Measurements from ENCODE around the gene AXDND1. TPM values are rescaled to one million over a fixed set of nuclear protein-coding genes. Genes with fewer than 3 reads are reported as not detected.

AXDND1 gene, protein sequence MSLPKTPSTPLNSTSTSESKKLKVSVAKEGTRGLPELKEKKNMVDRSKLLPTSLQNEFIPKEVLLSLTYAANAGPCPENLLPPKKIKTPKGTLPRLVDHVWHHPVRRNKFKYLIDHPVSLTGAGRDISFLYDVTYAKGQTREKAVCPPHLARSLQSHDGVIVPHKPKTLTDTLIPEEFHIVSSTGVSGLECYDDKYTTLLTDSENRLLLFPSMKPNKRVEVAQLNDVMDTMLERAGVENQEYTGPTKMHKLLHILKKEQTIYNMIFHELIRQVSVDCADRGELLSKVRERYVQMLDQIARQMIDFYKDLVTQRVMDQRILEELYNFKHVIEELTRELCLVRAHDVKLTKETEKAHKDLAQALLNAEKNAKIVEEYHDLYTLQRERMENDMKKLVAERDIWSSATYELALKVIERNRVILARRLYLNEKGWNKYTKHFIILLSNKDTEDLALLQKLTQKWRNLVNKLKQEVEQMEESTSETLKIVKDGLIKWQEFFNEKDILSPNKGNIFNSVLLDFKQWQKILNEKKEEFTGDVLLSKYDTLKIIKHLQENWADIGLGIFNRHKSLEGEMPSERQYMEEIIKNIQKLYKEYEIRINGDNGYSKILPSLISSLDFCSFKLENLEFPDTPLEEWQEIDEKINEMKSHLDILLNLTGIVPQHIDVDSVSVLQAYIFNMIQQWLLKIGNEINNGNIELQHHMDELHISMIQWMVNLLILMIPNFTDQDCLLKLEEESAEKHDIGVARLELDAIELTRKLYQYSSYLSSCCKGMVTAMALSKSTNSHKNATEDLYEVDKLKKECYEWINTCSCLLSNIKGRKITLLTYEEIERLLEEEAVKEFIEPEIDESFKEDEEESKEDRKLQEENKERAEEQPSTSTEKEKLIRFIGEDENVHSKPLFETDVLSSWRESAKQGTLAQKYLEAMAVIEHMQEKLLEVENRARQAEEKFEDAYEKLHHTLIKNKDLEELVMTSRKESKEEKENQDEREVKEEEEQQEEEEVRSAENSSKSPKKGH
- total RNA-seq (2014; rRNA removed; shearing (Covaris generic)) = not detected in 2 replicates
- 0.07 TPM in 1 of 2 replicates, not detected in the other for polyA plus RNA-seq (2014; cell fraction: nucleus; rRNA removed)

DNA sequence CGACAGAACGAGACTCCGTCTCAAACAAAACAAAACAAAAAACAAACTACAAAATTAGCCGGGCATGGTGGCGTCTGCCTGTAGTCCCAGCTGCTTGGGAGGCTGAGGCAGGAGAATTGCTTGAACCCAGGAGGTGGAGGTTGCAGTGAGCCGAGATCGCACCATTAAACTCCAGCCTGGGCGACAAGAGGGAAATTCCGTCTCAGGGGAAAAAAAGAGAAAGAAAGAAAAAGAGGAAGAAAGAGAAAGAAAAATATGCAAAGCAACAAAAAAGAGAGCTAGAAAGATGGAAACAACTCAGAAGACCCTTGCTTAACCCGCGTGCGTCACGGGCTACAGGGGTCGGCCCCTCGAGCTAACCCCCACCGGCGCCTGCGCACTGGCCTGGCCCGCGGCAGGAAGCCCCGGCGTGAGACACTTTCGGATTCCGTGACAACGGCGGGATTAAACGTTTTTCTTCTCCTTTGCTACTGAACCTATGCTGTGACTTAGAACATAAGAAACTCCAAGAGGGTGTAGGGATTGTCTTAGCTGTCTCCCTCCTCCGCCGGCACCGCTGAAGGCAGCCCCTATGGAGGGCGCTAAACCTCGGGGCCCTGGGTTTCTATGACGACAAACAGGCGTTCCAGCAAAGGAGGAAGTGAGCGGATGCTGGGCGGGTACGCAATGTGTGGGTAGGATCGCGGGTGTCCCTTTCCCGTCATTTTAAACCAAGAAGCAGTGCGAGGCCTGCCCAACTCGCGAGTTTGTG lies at the start of gene AXDND1:
Gene AXDND1, plus strand, starts transcription at position 630 of the 751 bp plus-strand sequence. CDS start 539 bp downstream, outside the sequence.
- DNase-seq (ENCODE audit: extremely low read depth, low read depth) = peak; percentile 87

DNA sequence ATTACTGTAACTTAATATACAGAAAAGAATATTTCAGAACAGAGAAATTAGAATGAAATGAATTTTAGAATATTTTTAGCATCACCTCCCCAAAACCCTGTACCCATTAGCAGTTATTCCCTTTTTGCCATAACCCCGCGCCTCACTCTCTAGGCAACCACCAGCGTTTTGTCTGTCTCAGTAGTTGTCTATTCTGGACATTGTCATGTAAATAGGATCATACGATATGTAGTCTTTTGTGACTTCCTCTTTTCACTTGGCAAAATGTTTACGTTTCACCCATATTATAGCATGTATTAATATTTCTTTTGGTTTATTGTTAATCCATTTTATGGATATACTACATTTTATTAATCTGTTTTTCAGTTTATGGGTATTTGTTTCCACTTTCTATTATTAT lies 47.3 kb upstream of the AXDND1 start:
- DNase-seq (ENCODE audit: extremely low read depth, low read depth) = no peak

DNA sequence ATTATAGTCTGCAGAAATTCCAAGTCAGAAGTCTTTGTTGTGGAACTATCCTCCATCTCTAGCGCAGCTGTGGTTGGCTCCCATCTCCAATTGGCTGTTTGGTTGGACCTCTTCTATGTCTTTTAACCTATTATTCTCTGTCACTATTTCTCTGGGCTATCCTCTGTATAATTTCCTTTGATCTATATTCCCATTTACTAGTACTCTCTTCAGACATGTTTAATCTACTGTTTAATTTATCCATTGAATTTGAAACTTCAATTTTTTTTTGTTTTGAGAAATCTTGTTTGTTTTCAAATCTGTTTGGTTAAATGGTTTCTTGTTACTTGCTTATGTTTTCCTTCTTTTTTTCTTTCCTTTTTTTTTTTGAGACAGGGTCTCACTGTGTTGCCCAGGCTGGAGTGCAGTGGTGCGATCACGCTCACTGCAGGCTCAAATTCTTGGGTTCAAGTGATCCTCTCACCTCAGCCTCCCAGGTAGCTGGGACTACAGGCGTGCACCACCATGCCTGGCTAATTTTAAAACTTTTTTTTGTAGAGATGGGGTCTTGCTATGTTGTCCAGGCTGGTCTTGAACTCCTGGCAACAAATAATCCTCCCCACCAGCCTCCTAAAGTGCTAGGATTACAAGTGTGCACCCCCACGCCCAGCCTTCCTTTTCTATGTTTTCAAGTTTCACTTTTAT lies 44.1 kb upstream of the AXDND1 start:
- DNase-seq (ENCODE audit: extremely low read depth, low read depth) = no peak

DNA sequence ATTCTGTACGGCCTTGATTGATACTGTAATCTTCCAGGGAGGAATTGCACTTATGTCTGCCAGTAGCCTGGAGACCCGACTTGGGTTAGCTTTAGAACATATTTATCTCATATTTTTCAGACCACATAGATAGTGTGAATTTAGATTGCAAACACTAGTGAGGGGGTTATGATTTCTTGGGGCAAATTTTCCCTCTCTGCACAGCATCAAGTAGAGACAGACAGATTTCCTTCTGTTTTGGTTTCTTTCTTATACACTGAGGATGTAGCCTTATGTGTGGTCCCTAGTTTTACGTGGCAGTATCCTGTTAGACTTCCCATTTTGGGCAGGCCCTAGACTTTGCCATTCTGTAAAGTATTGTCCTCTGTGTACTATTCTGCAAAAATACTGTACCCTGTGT lies 43.2 kb upstream of the AXDND1 start:
- no peak for DNase-seq (ENCODE audit: extremely low read depth, low read depth)

DNA sequence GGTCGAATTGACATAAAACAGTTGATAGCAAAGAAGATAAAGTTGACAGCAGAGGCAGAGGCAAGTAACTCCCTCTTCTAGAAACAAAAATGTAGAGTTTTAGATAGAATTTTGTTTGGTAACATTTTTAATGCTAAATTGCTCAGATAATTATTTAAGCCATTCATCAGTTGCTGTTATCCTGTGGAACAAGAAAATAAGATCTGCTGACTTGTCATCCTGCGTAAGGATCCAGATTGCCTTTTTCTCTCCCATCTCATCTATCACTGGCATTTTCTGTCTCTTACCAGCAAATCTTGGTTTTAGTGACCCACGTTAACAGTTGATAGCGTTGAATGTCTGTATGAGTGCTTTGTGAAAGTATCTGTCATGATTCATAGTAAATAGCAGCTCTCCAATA lies 42.3 kb upstream of the AXDND1 start:
- DNase-seq (ENCODE audit: extremely low read depth, low read depth) = no peak

DNA sequence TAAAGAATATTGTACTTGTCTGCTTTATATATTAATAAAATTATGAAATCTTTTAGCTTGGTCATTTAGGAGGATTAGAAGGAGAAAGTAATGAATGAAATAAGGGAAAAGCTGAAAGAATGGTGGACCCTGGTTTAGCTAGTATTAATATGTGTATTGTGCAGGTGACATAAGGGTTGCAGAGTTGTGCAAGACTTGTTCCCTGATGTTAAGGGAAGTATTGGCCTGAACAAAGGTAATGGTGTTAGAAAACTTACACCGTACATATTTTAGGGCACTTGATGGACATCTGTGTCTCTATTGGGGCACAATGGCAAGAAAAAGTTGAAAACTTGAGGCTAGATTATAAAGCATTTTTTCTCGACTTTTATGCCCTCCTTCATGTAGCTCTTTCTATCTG lies 39.9 kb upstream of the AXDND1 start:
- no peak for DNase-seq (ENCODE audit: extremely low read depth, low read depth)

DNA sequence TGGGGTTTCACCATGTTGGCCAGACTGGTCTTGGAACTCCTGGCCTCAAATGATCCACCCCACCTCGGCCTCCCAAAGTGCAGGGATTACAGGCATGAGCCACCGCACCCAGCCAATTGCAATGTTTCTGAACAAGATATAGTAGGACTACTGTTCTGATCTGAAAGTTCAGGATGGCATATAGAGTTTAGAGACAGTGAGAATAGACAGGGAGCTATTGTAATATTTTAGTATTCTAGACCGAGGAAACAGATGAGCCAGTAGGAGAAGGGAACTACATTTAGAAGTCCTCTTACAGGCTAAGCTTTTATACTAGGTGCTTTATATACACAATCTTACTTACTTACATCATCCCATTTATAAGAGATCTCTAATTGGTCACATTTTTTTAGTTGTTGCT lies 39.0 kb upstream of the AXDND1 start:
- no peak for DNase-seq (ENCODE audit: extremely low read depth, low read depth)

DNA sequence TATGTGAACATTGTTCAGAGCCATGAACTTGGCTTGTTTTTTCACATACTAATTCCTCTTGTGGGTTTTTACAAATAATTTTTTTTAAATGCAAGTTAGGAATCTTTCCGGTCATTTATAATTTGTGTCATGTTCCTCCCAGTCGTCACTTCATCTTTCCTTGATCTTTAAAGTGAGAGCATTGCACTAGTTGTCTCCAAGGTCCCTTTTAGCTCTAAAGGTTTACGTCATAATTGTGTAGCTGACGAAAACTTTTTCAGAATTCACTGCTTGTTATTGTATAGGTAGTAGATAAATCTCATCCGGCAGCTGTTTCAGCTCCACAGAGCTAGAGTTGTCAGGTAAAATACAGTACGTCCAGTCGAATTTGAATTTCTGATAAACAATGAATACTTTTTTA lies 38.6 kb upstream of the AXDND1 start:
- DNase-seq (ENCODE audit: extremely low read depth, low read depth) = no peak

DNA sequence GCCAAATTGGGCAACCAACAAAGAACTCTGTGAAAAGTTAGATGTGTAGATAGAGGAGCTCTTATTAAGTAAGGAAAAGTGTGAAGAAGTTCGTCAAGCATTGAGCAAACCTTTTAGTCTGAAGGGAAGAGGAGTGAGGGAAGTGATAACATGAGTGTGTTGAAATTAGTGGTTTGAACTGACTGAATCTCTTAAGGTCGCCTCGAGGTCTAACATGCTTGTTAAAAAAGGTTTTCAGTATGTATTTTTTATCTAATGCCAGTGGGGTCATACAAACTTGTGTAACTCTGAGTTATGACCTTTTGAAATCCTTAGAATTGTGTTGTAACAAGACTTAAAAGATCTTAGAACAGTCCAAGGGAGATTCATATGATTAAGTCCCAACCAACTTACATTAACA lies 38.1 kb upstream of the AXDND1 start:
- no peak for DNase-seq (ENCODE audit: extremely low read depth, low read depth)

DNA sequence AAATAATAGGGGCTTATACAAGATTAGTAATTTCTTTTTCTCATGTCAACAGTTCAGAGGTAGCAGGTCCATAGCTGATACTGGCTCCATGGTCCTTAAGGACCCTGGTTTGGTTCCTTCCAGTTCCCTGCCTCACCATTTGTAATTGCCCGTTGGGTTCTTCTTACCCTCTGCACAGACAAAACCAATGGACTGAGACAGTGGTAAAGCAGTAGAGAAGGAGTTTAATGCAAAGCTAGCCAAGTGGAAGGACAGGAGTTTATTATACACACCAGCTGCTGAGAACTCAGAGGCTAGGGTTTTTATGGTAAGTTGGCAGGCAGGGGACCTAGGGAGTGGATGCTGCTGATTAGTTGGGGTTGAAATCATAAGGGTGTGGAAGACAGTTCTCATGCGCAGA lies 35.9 kb upstream of the AXDND1 start:
- DNase-seq (ENCODE audit: extremely low read depth, low read depth) = no peak

DNA sequence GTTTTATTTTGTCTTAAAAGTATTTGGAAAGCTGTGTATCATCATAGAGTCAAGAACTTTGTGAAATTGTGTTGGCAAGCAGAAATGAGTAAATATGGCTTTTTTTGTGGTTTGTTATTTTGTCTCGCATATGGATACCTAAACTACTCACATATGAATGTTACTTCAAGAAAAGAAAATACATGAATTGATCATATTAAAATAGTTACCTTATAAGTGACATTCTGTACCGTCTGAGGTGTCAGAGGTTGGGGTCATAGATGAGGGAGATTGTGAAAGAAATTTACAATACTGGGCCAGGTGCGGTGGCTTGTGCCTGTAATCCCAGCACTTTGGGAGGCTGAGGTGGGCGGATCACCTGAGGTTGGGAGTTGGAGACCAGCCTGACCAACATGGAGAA lies 31.3 kb upstream of the AXDND1 start:
- DNase-seq (ENCODE audit: extremely low read depth, low read depth) = no peak

DNA sequence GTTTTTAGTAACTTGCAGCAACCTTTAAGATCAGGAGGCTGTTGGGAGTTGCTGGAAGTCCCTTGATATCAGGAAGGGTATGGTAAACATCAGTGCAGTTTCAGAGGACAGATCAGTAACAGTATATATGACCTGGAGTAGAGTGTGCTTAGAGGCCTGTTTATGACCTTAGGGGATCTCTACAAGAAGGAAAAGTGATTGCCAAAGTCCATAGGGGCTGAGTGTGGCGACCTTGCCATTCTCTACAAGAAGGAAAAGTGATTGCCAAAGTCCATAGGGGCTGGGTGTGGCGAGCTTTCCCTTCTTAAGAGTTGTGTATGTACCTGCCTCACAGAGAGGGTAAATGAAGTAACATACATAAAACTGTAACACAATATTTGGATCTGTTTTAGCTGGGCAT lies 28.5 kb upstream of the AXDND1 start:
- no peak for DNase-seq (ENCODE audit: extremely low read depth, low read depth)

DNA sequence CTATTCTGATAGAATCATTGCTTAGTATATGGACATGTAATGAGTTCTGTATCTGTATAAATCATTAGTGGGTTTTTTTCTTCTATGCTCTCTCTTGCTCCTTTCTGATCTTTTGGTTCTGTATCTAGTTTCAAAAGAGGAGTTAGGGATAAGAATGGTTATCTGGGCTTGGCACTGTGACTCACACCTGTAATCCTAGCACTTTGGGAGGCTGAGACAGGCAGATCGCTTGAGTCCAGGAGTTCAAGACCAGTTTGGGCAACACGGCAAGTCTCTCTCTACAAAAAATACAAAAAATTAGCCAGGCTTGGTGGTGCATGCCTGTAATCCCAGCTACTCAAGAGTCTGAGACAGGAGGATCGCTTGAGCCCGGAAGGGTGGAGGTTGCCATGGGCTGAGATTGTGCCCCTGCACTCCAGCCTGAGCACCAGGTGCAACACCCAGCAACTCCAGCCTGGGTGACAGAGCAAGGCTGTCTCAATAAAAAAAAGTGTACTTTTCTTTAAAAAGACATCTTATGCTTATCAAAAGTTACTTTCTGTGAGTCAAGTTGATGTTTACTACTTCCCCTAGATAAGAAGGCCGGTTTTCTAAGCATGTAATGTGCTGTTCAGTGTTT lies 27.7 kb upstream of the AXDND1 start:
- no peak for DNase-seq (ENCODE audit: extremely low read depth, low read depth)

DNA sequence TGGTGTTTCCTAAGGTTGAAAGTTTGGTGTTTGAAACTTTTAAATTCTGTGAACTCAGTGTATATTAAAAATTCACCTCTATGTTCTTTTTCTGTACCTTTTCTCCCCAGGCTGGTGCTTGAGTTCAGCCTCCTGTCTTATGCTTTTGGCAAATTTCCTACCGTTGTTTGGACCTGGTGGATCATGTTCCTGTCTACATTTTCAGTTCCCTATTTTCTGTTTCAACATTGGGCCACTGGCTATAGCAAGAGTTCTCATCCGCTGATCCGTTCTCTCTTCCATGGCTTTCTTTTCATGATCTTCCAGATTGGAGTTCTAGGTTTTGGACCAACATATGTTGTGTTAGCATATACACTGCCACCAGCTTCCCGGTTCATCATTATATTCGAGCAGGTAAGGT lies 24.9 kb upstream of the AXDND1 start:
- DNase-seq (ENCODE audit: extremely low read depth, low read depth) = no peak

DNA sequence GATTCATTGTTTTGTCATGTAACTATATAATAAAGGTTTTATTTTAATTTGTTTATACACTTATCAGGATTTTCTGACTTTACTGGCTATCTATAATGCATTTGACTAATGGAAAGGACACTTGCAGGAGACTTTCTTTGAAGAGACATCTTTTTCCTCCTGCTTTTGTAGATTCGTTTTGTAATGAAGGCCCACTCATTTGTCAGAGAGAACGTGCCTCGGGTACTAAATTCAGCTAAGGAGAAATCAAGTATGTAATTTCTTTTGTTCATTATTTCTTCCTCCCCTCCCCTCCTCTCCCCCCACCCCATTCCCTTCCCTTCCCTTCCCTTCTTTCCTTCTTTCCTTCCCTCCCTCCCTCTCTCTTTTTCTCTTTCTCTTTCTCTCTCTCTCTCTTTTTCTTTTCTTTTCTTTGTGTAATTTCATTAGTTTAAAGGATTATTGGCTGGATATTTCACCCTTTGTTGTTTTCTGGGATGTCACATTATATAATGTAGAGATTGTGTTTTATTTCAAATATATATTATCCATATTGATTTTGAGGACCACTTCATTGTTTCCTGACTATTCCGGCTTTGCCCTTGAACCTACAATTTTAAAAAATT lies 23.7 kb upstream of the AXDND1 start:
- DNase-seq (ENCODE audit: extremely low read depth, low read depth) = no peak

DNA sequence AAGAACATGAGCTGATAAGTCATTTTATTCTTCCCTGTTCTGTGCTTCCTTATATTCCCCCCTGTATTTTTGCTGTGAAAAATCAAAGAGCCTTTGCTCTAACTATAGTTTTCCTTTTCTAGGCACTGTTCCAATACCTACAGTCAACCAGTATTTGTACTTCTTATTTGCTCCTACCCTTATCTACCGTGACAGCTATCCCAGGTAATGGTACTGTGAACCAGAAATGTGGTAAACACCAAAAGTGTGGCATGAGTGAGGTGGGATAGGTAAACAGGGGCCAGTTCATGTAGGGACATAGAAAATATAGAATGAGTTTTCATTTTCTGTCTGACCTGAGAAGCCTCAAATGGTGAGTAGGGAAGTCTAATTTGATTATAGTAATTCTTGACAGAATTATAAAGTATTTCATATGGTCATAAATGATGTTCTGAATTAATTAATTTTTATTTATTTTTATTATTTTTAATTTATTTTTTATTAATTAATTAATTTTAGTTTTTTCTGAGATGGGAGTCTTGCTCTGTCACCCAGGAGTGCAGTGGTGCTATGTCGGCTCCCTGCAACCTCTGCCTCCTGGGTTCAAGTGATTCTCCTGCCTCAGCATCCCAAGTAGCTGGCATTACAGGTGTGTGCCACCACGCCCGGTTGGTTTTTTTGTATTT lies 22.9 kb upstream of the AXDND1 start:
- DNase-seq (ENCODE audit: extremely low read depth, low read depth) = no peak

DNA sequence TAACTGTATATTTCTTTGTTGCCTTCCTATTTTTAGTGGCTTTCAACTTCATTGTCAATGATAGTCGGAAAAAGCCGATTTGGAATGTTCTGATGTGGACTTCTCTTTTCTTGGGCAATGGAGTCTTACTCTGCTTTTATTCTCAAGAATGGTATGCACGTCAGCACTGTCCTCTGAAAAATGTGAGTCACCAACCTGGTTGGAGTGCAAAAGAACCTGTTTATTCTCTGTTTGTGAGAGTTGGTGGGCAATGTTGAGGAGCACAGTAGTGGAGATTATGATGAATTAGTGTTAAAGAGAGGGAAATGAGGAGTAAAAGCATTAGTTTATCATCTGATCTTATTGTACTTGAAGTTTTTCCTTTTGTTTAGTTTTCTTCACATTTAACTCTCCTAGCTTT lies 14.5 kb upstream of the AXDND1 start:
- DNase-seq (ENCODE audit: extremely low read depth, low read depth) = no peak

DNA sequence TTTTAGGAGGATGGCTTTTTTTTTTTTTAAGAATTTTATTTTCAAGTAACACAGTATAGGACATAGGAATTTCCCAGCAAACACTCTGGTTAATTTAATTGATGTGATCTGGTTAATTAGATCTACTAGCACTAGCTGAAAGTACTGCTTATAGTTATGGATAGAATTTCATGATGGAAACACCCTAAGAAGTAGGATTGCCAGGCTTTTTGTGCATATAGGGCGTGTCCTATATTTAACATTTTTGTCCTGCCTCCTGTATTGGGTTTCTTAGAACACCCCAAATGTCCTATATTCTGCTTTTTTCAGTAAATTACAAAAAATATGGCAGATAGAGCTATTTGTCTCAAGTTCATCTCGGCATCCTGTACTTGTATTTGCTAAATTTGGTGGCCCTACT lies 13.5 kb upstream of the AXDND1 start:
- no peak for DNase-seq (ENCODE audit: extremely low read depth, low read depth)

DNA sequence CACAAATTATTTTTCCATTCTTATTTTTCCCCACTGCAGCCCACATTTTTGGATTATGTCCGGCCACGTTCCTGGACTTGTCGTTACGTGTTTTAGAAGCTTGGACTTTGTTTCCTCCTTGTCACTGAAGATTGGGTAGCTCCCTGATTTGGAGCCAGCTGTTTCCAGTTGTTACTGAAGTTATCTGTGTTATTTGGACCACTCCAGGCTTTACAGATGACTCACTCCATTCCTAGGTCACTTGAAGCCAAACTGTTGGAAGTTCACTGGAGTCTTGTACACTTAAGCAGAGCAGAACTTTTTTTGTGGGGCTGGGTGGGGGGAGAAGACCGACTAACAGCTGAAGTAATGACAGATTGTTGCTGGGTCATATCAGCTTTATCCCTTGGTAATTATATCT lies 12.2 kb upstream of the AXDND1 start:
- no peak for DNase-seq (ENCODE audit: extremely low read depth, low read depth)

All from NCI-H460 (cell line).